Karpas-422 (cell line): ENCODE data around the gene RNF43. TPM values are rescaled to one million over a fixed set of nuclear protein-coding genes. Genes with fewer than 3 reads are reported as not detected.

Source experiments
- DNase-seq: peaks from one replicate; pipeline ENCODE4 v3.0.0-alpha.2; 2015
- H2AFZ ChIP-seq: fragments of 200-600 bp; sonication (generic); 2 replicates; pipeline ENCODE4 v1.6.1; 2014; ENCODE audit warnings: antibody characterized with exemption, low read length, mixed read lengths
- H3K27ac ChIP-seq: fragments of 200-600 bp; sonication (generic); 2 replicates; pipeline ENCODE4 v1.5.1; 2014; ENCODE audit warnings: mild to moderate bottlenecking, low read length, moderate library complexity
- H3K27me3 ChIP-seq: fragments of 200-600 bp; sonication (generic); 2 replicates; pipeline ENCODE4 v1.6.1; 2014; ENCODE audit warnings: low read length, mixed read lengths
- H3K36me3 ChIP-seq: fragments of 200-600 bp; sonication (generic); 2 replicates; pipeline ENCODE4 v1.6.1; 2014; ENCODE audit warnings: low read length, mixed read lengths; ENCODE audit not compliant: insufficient read depth
- H3K4me1 ChIP-seq: fragments of 200-600 bp; sonication (generic); 2 replicates; pipeline ENCODE4 v1.6.1; 2014; ENCODE audit warnings: mild to moderate bottlenecking, low read length, mixed read lengths
- H3K4me2 ChIP-seq: fragments of 200-600 bp; sonication (generic); 2 replicates; pipeline ENCODE4 v1.6.1; 2014; ENCODE audit warnings: low read length, low read depth, mild to moderate bottlenecking; ENCODE audit not compliant: poor library complexity, severe bottlenecking
- H3K4me3 ChIP-seq: fragments of 200-600 bp; sonication (generic); 2 replicates; pipeline ENCODE4 v1.5.1; 2014; ENCODE audit warnings: mild to moderate bottlenecking, antibody characterized with exemption, low read length, mixed read lengths
- H3K79me2 ChIP-seq: fragments of 200-600 bp; sonication (generic); 2 replicates; pipeline ENCODE4 v1.6.1; 2014; ENCODE audit warnings: mild to moderate bottlenecking, low read length, mixed read lengths
- H3K9ac ChIP-seq: fragments of 200-600 bp; sonication (generic); 2 replicates; pipeline ENCODE4 v1.6.0; 2014; ENCODE audit warnings: low read length
- H3K9me2 ChIP-seq: fragments of 200-600 bp; sonication (generic), shearing (Covaris generic); replicated peaks from 2 replicates; pipeline ENCODE4 v1.6.0; 2014; ENCODE audit warnings: mild to moderate bottlenecking, low read length, moderate library complexity; ENCODE audit not compliant: insufficient read depth
- H3K9me3 ChIP-seq: fragments of 300-700, 200-600 bp; sonication (generic); 2 replicates; pipeline ENCODE4 v1.6.1; 2014; ENCODE audit warnings: low read length, mixed read lengths
- H4K20me1 ChIP-seq: fragments of 200-600 bp; sonication (generic); 2 replicates; pipeline ENCODE4 v1.6.1; 2014; ENCODE audit warnings: mild to moderate bottlenecking, antibody characterized with exemption, low read length, low read depth; ENCODE audit not compliant: insufficient read depth
- total RNA-seq: library from RNA; depleted of rRNA; stranded (reverse); fragments of >200 nt; shearing (Covaris generic); gene quantifications from 2 replicates; pipeline ENCODE4 v1.2.3, GENCODE V29; 2014; ENCODE audit warnings: low replicate concordance

RNF43 gene
- total RNA-seq, 1 experiment from 2014 or later = not detected

- Histone ChIP-seq H3K79me2 (no peaks in the 10 kb centered on the region), H3K9me3 (no peaks in the 10 kb centered on the region), H3K27me3 (no peaks in the 10 kb centered on the region), H4K20me1 (no peaks in the 10 kb centered on the region), H3K27ac (no peak overlapping the region), H3K9ac (no peak overlapping the region), H3K4me2 (no peak overlapping the region), H3K9me2 (no peaks in the 10 kb centered on the region), H2AFZ (peak overlapping the region; percentile 72; the same call in 1 of the 2 replicates), H3K36me3 (no peaks in the 10 kb centered on the region), H3K4me3 (no peak overlapping the region), H3K4me1 (peaks cover 29% of the 10 kb centered on the region)
- DNase-seq = no peak
These were observed 34.5 kb downstream of the RNF43 start for GRCh38 chr17:58382872-58383242.

GRCh38 chr17:58382108-58382871 is 35.0 kb downstream of the RNF43 start:
- no peaks in the 10 kb centered on the region for H3K27me3 ChIP-seq
- H3K36me3 ChIP-seq = no peaks in the 10 kb centered on the region
- no peak overlapping the region for H3K27ac ChIP-seq
- H3K79me2 ChIP-seq = no peaks in the 10 kb centered on the region
- H3K9me3 ChIP-seq = no peaks in the 10 kb centered on the region
- peak overlapping the region; percentile 21; the same call in 1 of the 2 replicates for H3K4me3 ChIP-seq
- H3K4me1 ChIP-seq = peaks cover 27% of the 10 kb centered on the region
- peak overlapping the region; percentile 28; the same call in 1 of the 2 replicates for H3K9ac ChIP-seq
- H2AFZ ChIP-seq = peak overlapping the region; percentile 72; the same call in 1 of the 2 replicates
- peak overlapping the region; percentile 45 for H3K4me2 ChIP-seq
- H4K20me1 ChIP-seq = no peaks in the 10 kb centered on the region
- no peak for DNase-seq
- no peaks in the 10 kb centered on the region for H3K9me2 ChIP-seq

GRCh38 chr17:58381124-58382035 is 36.0 kb downstream of the RNF43 start:
- no peaks in the 10 kb centered on the region for H3K36me3 ChIP-seq
- H3K27me3 ChIP-seq = no peaks in the 10 kb centered on the region
- no peak overlapping the region for H3K4me3 ChIP-seq
- no peaks in the 10 kb centered on the region for H3K9me2 ChIP-seq
- H3K27ac ChIP-seq = no peak overlapping the region
- no peaks in the 10 kb centered on the region for H4K20me1 ChIP-seq
- DNase-seq = no peak
- no peak overlapping the region for H3K4me2 ChIP-seq
- H2AFZ ChIP-seq = no peak overlapping the region
- no peaks in the 10 kb centered on the region for H3K9me3 ChIP-seq
- peaks cover 27% of the 10 kb centered on the region for H3K4me1 ChIP-seq
- H3K79me2 ChIP-seq = no peaks in the 10 kb centered on the region
- H3K9ac ChIP-seq = no peak overlapping the region

- Histone ChIP-seq H3K9me3 (no peaks in the 10 kb centered on the region), H3K9ac (no peak overlapping the region), H3K36me3 (no peaks in the 10 kb centered on the region), H3K27ac (no peak overlapping the region), H2AFZ (no peak overlapping the region), H4K20me1 (no peaks in the 10 kb centered on the region), H3K4me2 (no peak overlapping the region), H3K27me3 (no peaks in the 10 kb centered on the region), H3K9me2 (no peaks in the 10 kb centered on the region), H3K4me1 (peaks cover 22% of the 10 kb centered on the region), H3K4me3 (no peak overlapping the region), H3K79me2 (no peaks in the 10 kb centered on the region)
- no peak for DNase-seq
These were observed 36.9 kb downstream of the RNF43 start for GRCh38 chr17:58380207-58381123.

- Histone ChIP-seq H3K4me2 (no peak overlapping the region), H3K27ac (no peak overlapping the region), H3K9ac (no peak overlapping the region), H3K79me2 (no peaks in the 10 kb centered on the region), H3K9me2 (no peaks in the 10 kb centered on the region), H3K4me1 (peaks cover 12% of the 10 kb centered on the region), H3K9me3 (no peaks in the 10 kb centered on the region), H2AFZ (no peak overlapping the region), H3K27me3 (no peaks in the 10 kb centered on the region), H3K4me3 (no peak overlapping the region), H4K20me1 (no peaks in the 10 kb centered on the region), H3K36me3 (no peaks in the 10 kb centered on the region)
- no peak for DNase-seq
These were observed 37.9 kb downstream of the RNF43 start for GRCh38 chr17:58379511-58379824.

GRCh38 chr17:58378733-58379510 is 38.4 kb downstream of the RNF43 start:
- Histone ChIP-seq H4K20me1 (no peaks in the 10 kb centered on the region), H3K9me3 (no peaks in the 10 kb centered on the region), H2AFZ (no peak overlapping the region), H3K27me3 (no peaks in the 10 kb centered on the region), H3K9me2 (no peaks in the 10 kb centered on the region), H3K4me1 (peaks cover 12% of the 10 kb centered on the region), H3K4me3 (no peak overlapping the region), H3K27ac (no peak overlapping the region), H3K79me2 (no peaks in the 10 kb centered on the region), H3K36me3 (no peaks in the 10 kb centered on the region), H3K4me2 (no peak overlapping the region), H3K9ac (no peak overlapping the region)
- DNase-seq = no peak

- no peaks in the 10 kb centered on the region for H3K36me3 ChIP-seq
- H3K27ac ChIP-seq = no peak overlapping the region
- H2AFZ ChIP-seq = no peak overlapping the region
- H3K9me3 ChIP-seq = no peaks in the 10 kb centered on the region
- H3K4me3 ChIP-seq = no peak overlapping the region
- H3K4me1 ChIP-seq = peaks cover 8% of the 10 kb centered on the region
- H3K27me3 ChIP-seq = no peaks in the 10 kb centered on the region
- H3K79me2 ChIP-seq = no peaks in the 10 kb centered on the region
- H3K4me2 ChIP-seq = no peak overlapping the region
- no peaks in the 10 kb centered on the region for H4K20me1 ChIP-seq
- no peak for DNase-seq
- H3K9ac ChIP-seq = no peak overlapping the region
- H3K9me2 ChIP-seq = no peaks in the 10 kb centered on the region
These were observed 39.7 kb downstream of the RNF43 start for GRCh38 chr17:58377661-58378060.
